Endometrium (tissue), 2 donors: ENCODE results near the gene CLP1.
"Not testable (repeated sequence)": the region's sequence is repeated elsewhere in the genome, so short reads cannot be mapped to it uniquely, and the experiment has no call there.

ENCODE experiments used
- FAIRE-seq: peaks from 2 replicates; lab custom pipeline; 2012; peaks lifted over from hg19 to GRCh38; lab: Jason Lieb, UNC
- donor health status: control.
- donor health status: control.

CLP1 gene

DNA sequence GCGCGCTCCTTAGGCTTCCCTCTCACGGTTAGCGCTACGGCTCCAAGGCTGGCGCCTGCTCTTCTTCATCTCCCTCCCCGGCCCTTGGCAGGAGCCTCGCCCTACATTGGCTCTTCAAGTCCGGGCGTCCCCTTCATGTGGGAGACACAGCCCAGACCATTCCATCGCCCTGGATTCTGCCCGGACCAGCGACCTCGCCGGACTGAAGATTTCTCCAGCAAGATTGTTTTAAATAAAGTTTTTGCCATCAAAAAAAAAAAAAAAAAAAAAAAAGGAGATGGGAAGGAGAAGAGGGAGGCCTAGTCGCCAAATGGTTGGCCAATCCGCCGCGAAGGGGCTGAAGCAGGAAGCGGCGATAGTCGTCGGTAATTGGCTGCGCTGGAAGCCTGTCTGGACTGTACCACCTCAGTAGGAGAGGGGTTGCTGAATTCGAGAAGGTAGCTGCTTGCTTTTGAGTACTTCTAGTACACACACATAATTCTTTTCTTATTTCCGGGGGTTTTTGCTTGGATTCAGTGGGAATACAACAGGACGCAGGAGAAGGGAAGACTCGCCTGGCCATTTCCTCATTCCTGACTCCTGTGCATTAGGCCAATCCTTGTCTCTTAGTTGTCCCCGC lies 9.7 kb downstream of the CLP1 start:
- peak; percentile 95 for FAIRE-seq

GRCh38 chr11:57667736-57668433 lies 10.3 kb downstream of the CLP1 start, which contains the start of gene ZDHHC5:
TSS of gene ZDHHC5 (plus strand) at chr11:57668114. CDS start at chr11:57673091, 4,977 bp downstream.
- FAIRE-seq = no peak

DNA sequence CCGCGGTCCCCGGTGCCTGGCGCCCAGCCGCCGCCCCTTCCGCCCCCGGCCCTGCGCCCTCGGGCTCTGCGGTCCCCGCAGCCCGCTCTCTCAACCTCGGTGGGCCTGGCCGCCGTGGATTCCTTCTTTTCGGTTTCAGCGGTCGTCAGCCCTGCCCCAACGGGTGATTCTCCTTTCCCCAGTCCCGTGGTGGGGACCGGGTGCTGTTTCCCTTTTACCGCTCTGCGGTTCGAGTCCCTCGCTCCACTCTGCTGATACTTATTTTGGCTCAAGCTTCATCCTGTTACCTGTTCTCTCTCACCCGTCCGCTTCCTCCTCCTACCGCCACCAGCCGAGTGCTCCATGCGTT lies 10.8 kb downstream of the CLP1 start:
- no peak for FAIRE-seq

DNA sequence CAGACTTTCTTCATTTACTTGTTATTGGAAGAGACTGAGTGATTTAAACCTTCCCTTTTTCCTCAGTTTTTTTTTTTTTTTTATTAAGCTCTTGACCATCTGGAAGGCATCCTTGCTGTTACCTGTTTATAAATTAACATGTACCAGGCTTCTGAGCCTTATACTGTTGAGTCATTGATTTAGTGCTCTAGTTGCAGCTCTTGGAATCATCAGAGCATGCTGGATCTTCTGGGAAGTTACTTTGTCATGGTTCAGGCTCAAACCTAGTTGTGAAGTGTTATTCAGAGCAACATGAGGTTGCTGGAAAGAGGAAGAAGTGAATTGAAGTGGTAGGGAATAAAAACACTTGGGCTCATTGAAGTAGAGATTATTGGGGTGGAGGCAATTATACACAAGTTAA lies 16.7 kb downstream of the CLP1 start:
- no peak for FAIRE-seq

DNA sequence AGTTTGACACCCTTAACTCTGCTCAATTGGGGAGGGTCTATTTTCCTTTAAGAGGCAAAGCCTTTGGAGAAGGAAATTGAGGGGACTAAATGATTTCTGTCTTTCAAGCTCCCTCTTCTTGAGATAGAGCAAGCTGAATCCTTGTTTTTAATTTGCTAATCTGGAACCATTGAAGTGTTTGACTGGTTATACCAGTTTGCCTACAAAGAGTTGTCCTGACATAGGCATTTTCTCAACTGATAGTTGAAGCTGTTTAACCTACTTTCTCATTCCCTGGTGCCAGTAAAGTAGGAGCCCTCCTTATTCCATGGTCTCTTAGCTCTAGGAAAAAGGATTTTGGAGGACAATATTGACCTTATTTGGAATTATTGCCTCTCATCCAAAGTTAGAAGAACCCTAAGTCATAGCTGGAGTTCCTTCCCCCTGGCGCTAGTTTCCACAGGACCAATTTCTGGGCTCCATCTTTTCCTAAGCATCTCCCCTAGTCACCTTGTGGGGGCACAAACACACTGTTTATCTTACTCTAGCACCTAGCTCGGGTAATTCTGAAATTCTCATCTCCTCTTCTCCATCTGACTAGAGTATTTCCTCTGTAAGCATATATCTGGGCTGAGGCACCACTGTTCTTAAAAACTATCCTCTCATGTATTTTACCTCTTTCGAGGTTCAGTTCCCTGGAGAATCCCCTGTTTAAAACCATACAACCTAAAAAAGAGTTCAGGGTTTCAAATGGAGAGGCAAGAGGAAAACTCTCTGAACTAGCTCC lies 17.8 kb downstream of the CLP1 start:
- FAIRE-seq = no peak

- FAIRE-seq = no peak
These were observed 21.8 kb downstream of the CLP1 start for GRCh38 chr11:57679396-57679795.

DNA sequence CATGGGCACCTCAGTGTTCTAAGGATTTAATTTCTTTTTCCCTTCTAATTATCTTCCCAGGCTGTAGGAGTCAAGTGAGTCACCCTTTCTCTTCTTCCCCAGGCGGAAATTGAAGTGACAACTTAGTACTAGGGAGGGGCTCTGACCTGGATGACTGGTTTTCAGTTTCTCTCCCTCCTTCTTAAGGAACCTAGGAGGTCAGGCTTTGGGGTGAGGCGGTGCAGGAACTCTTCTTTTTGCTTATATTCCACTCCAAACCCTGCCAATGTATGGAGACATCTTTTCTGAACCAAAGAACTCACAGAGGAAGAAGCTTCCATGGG lies 23.0 kb downstream of the CLP1 start:
- FAIRE-seq = no peak

DNA sequence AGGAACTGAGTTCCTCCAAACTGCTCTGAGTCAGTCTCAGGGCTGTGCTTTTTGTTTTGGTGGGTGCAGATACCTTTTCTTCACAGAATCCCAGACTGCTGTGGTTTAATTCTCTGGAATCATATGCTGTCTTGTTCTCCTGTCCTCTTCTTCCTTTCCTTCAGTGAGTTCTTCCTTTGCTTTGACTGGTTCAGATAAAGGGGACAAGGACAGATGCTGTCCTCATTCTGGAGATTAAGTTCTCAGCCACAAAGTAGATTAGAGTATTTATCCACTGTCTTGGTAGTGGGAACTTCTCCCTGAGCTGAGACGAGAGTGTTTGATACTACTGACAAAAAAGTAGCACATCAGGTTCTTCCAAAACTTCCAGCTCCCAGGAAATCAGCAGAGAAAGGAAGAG lies 23.6 kb downstream of the CLP1 start:
- no peak for FAIRE-seq

DNA sequence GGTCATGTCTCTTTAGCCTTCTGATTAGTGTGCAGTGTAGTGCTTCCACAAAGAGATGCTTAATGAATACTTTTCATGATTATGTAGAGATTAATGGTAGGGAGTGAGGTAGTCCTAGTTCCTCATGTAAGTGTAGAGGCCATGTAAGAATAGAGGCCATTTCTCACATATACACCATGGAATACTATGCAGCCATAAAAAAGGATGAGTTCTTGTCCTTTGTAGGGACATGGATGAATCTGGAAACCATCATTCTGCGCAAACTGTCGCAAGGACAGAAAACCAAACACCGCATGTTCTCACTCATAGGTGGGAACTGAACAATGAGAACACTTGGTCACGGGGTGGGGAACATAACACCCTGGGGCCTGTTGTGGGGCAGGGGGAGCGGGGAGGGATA lies 32.9 kb downstream of the CLP1 start:
- FAIRE-seq = not testable (repeated sequence)

DNA sequence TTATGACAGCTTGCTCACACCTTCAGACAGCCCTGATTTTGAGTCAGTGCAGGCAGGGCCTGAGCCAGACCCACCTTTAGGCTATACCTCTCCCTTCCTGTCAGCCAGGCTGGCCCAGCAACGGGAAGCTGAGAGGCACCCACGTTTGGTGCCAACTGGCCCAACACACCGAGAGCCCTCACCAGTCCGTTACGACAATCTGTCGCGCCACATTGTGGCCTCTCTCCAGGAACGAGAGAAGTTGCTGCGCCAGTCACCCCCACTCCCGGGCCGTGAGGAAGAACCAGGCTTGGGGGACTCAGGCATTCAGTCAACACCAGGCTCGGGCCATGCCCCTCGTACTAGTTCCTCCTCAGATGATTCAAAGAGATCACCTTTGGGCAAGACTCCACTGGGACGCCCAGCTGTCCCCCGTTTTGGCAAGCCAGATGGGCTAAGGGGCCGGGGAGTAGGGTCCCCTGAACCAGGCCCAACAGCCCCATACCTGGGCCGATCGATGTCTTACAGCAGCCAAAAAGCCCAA lies 41.3 kb downstream of the CLP1 start:
- FAIRE-seq = no peak

GRCh38 chr11:57699813-57700212 lies 42.3 kb downstream of the CLP1 start:
- FAIRE-seq = no peak

GRCh38 chr11:57700425-57700824 lies 42.9 kb downstream of the CLP1 start:
- FAIRE-seq = no peak

GRCh38 chr11:57703341-57703740 lies 45.8 kb downstream of the CLP1 start:
- FAIRE-seq = no peak

DNA sequence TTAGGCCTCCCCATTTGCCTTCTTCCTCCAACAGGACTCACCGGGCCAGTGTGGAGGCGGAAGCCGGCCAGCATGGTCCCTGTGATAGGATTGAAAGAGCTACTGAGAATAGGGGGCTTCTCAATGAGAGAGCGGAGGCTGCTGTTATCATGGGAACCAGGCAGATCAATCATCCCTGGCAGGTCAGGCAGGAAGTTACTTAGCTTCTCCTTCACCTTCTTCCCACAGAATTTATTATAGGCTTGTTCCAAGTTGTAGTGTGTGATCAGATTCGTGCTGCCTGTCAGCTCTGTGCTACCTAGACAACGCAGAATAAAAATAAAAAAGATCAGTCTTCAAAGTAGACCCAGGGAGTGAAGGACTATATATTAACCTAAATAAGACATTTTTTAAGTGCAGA lies 47.4 kb downstream of the CLP1 start:
- FAIRE-seq = no peak

DNA sequence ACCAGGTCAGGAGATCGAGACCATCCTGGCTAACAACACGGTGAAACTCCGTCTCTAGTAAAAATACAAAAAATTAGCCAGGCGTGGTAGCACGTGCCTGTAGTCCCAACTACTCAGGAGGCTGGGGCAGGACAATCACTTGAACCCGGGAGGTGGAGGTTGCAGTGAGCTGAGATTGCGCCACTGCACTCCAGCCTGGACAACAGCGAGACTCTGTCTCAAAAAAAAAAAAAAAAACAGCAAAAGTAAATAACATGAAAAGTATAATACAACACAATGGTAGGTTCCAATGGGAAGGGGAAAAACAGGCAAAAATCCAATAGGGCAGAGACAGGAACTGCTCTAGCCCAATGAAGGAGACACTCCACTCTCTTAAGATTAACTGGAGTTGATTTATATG lies 47.9 kb downstream of the CLP1 start:
- not testable (repeated sequence) for FAIRE-seq

DNA sequence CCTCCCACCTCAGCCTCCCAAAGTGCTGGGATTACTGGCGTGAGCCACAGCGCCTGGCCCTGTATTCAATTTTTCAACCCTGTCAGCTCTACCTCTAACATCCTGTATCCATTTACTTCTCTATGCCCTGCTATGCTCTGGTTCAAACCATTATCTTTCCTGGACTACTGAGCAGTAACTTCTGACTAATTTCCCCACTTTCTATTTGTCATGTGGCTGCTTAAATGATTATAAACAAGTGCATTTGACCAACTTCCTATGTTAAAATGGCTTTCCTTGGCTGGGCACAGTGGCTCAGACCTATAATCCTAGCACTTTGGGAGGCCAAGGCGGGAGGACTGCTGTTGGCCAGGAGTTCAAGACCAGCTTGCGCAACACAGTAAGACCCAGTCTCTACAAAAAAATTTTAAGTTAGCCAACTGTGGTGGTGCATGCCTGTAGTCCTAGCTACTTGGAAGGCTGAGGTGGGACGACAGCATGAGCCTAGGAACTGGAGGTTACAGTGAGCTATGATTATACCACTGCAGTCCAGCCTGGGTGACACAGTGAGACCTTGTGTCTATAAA lies 52.3 kb downstream of the CLP1 start:
- FAIRE-seq = no peak
